Measurements from ENCODE around the gene NOL4L.

DNA sequence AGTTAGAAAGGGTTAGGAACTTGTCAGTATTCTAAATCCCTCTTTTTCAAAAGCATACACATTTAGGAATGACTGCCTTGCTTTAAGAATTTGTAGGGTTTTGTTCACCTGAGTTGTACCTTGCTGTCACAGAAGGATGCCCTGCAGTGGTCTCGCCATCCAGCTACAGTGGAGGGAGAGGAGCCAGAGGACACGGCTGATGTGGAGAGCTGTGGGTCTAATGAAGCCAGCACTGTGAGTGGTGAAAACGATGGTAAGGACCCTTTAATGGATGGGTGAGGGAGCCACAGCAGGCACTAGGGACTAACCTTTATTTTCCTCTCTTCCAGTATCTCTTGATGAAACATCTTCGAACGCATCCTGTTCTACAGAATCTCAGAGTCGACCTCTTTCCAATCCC, 157.1 kb downstream of the NOL4L start:
- no peak for TF ChIP-seq EZH2 (IDR thresholded peaks at IDR 0.05)
- TF ChIP-seq FOXP2 (optimal IDR thresholded peaks at IDR 0.05; ENCODE audit: control extremely low read depth, extremely low read length, insufficient read depth): no peak
- no peak for TF ChIP-seq POLR2AphosphoS5 (IDR thresholded peaks at IDR 0.05; ENCODE audit: borderline replicate concordance, low read depth, low read length)
